ENCODE measurements around the gene VWA5B2.

DNA sequence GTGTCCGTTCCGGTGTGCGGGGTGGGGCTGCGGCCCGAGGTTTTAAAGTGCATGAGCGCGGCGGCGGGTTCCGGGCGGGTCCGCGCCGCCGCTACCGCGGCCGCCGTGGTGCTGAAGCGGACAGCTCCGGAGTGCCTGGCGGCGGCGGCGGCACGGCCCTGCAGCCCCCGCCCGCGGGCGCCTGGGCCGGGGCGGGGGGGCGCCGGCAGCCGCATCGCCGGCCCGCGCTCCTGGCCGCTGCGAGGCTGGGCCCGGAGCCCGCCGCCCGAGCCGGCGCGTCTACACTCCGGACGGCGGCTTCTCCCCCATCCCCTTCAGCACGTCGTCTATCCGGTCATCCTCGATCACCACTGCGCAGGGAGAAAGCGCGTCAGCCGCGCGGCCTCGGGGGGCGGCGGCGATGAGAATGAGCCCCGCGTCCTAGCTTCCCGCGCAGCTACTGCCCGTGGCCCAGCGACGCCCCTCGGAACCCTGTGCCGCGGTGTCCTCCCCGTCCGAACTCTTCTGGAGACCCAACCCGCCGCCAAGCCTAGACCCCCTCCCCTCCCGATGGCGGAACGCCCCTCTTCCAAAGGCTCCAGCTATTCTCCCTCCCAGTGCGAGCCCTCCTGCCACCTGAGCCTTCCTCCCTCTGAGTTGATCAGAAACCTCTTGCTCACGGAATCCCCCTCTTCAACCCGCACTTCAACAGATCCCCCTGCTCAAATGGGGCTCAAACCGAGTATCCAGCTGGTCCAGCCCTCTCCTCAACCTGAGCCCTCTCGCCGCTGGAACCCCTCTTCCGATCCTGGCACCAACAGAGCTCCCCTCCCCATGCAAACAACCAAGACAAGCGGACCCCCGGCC, 30.7 kb downstream of the VWA5B2 start:
- no peak for TF ChIP-seq EP300 (conservative IDR thresholded peaks at IDR 0.05; ENCODE audit: poor library complexity, severe bottlenecking)
- TF ChIP-seq, protein P1, sequence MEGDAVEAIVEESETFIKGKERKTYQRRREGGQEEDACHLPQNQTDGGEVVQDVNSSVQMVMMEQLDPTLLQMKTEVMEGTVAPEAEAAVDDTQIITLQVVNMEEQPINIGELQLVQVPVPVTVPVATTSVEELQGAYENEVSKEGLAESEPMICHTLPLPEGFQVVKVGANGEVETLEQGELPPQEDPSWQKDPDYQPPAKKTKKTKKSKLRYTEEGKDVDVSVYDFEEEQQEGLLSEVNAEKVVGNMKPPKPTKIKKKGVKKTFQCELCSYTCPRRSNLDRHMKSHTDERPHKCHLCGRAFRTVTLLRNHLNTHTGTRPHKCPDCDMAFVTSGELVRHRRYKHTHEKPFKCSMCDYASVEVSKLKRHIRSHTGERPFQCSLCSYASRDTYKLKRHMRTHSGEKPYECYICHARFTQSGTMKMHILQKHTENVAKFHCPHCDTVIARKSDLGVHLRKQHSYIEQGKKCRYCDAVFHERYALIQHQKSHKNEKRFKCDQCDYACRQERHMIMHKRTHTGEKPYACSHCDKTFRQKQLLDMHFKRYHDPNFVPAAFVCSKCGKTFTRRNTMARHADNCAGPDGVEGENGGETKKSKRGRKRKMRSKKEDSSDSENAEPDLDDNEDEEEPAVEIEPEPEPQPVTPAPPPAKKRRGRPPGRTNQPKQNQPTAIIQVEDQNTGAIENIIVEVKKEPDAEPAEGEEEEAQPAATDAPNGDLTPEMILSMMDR (IDR thresholded peaks at IDR 0.05; ENCODE audit: poor library complexity, severe bottlenecking): no peak
- TF ChIP-seq SMC3 (conservative IDR thresholded peaks at IDR 0.05; ENCODE audit: poor library complexity): no peak
- TF ChIP-seq, protein P2, sequence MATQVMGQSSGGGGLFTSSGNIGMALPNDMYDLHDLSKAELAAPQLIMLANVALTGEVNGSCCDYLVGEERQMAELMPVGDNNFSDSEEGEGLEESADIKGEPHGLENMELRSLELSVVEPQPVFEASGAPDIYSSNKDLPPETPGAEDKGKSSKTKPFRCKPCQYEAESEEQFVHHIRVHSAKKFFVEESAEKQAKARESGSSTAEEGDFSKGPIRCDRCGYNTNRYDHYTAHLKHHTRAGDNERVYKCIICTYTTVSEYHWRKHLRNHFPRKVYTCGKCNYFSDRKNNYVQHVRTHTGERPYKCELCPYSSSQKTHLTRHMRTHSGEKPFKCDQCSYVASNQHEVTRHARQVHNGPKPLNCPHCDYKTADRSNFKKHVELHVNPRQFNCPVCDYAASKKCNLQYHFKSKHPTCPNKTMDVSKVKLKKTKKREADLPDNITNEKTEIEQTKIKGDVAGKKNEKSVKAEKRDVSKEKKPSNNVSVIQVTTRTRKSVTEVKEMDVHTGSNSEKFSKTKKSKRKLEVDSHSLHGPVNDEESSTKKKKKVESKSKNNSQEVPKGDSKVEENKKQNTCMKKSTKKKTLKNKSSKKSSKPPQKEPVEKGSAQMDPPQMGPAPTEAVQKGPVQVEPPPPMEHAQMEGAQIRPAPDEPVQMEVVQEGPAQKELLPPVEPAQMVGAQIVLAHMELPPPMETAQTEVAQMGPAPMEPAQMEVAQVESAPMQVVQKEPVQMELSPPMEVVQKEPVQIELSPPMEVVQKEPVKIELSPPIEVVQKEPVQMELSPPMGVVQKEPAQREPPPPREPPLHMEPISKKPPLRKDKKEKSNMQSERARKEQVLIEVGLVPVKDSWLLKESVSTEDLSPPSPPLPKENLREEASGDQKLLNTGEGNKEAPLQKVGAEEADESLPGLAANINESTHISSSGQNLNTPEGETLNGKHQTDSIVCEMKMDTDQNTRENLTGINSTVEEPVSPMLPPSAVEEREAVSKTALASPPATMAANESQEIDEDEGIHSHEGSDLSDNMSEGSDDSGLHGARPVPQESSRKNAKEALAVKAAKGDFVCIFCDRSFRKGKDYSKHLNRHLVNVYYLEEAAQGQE (IDR thresholded peaks at IDR 0.05; ENCODE audit: borderline replicate concordance): peak; percentile 11
- TF ChIP-seq EZH2 (IDR thresholded peaks at IDR 0.05; ENCODE audit: borderline replicate concordance, insufficient read depth, low read length, poor library complexity, severe bottlenecking): peak; percentile 73
- TF ChIP-seq POLR2AphosphoS5 (IDR thresholded peaks at IDR 0.05): peak; percentile 29
- TF ChIP-seq RAD21 (conservative IDR thresholded peaks at IDR 0.05): no peak
- peak; percentile 21 for TF ChIP-seq TAF1 (IDR thresholded peaks at IDR 0.05; ENCODE audit: low read depth)

Data from neural cell (in vitro differentiated cells).